Stimulated activated CD4-positive, alpha-beta T cell treated with anti-CD3 and anti-CD28 coated beads, Interleukin-12 subunit alpha, Interleukin-12 subunit beta, amount 100 ng/mL, for 4 hours (primary cell): ENCODE data around the gene TYW1B.
"Not testable (repeated sequence)": the region's sequence is repeated elsewhere in the genome, so short reads cannot be mapped to it uniquely, and the experiment has no call there.

Experiments used
- DNase-seq: peaks from one replicate; pipeline ENCODE4 v3.0.0-alpha.2; 2020

TYW1B gene

GRCh38 chr7:72540923-72541322, 287.1 kb downstream of the TYW1B start:
- no peak for DNase-seq

GRCh38 chr7:72540106-72540611, 287.8 kb downstream of the TYW1B start:
- DNase-seq: no peak

- DNase-seq: no peak
These were observed 288.3 kb downstream of the TYW1B start for GRCh38 chr7:72539702-72540101.

- no peak for DNase-seq
These were observed 289.1 kb downstream of the TYW1B start for GRCh38 chr7:72538856-72539255.

GRCh38 chr7:72538147-72538546, 289.9 kb downstream of the TYW1B start:
- no peak for DNase-seq

- not testable (repeated sequence) for DNase-seq
These were observed 292.0 kb downstream of the TYW1B start for GRCh38 chr7:72536038-72536437.

GRCh38 chr7:72531048-72531447, 297.0 kb downstream of the TYW1B start:
- DNase-seq: not testable (repeated sequence)
